GM23338 (cell line): ENCODE measurements around the gene MAP3K9. TPM values are rescaled to one million over a fixed set of nuclear protein-coding genes. Genes with fewer than 3 reads are reported as not detected.

Source experiments
- ATAC-seq: fragments of 200-7000 bp; cut with Tn5 transposase; 3 replicates; pipeline ENCODE4 v1.9.1; 2020
- DNase-seq: peaks from one replicate; pipeline ENCODE4 v3.0.0-alpha.2; 2015; ENCODE audit warnings: low spot score
- H2AFZ ChIP-seq: fragments of 200-600 bp; sonication (generic); 2 replicates; pipeline ENCODE4 v1.8.0; 2016; ENCODE audit warnings: antibody characterized with exemption, mild to moderate bottlenecking, moderate library complexity
- H3F3A ChIP-seq: fragments of 200-600 bp; sonication (generic); replicated peaks from 2 replicates; pipeline ENCODE4 v1.8.0; 2017; ENCODE audit warnings: antibody characterized with exemption, mixed run types, low read depth
- H3K27ac ChIP-seq: fragments of 200-600 bp; sonication (generic); 2 replicates; pipeline ENCODE4 v1.6.1; 2016; ENCODE audit warnings: low read depth
- H3K27me3 ChIP-seq: fragments of 200-600 bp; sonication (generic); 2 replicates; pipeline ENCODE4 v1.8.0; 2016; ENCODE audit warnings: mild to moderate bottlenecking, mixed run types, moderate library complexity; ENCODE audit not compliant: insufficient read depth
- H3K36me3 ChIP-seq: fragments of 200-600 bp; sonication (generic); 2 replicates; pipeline ENCODE4 v1.8.0; 2016; ENCODE audit warnings: mild to moderate bottlenecking; ENCODE audit not compliant: insufficient read depth
- H3K4me1 ChIP-seq: fragments of 200-600 bp; sonication (generic); 2 replicates; pipeline ENCODE4 v1.8.0; 2016; ENCODE audit warnings: mild to moderate bottlenecking, moderate library complexity; ENCODE audit not compliant: insufficient read depth
- H3K4me2 ChIP-seq: fragments of 200-600 bp; sonication (generic); 2 replicates; pipeline ENCODE4 v1.7.1; 2017; ENCODE audit warnings: mixed run types
- H3K4me3 ChIP-seq: fragments of 200-600 bp; sonication (generic); 2 replicates; pipeline ENCODE4 v1.6.1; 2016; ENCODE audit warnings: mixed run types
- H3K79me2 ChIP-seq: fragments of 200-600 bp; sonication (generic); replicated peaks from 2 replicates; pipeline ENCODE4 v1.8.0; 2017; ENCODE audit warnings: mild to moderate bottlenecking; ENCODE audit not compliant: insufficient read depth
- H3K9me2 ChIP-seq: fragments of 200-600 bp; sonication (generic); 2 replicates; pipeline ENCODE4 v1.8.0; 2017; ENCODE audit not compliant: insufficient read depth
- H4K20me1 ChIP-seq: fragments of 200-600 bp; sonication (generic); replicated peaks from 2 replicates; pipeline ENCODE4 v1.8.0; 2017; ENCODE audit warnings: mild to moderate bottlenecking; ENCODE audit not compliant: insufficient read depth
- H3K27ac Mint-ChIP-seq: 2 replicates; pipeline ENCODE4 v1.8.0; 2020; ENCODE audit warnings: inconsistent platforms, mild to moderate bottlenecking, moderate library complexity, mixed read lengths
- H3K27me3 Mint-ChIP-seq: 3 replicates; pipeline ENCODE4 v1.8.0; 2022; ENCODE audit warnings: low read depth, mild to moderate bottlenecking, moderate library complexity, mixed read lengths, inconsistent platforms; ENCODE audit not compliant: insufficient read depth, poor library complexity
- H3K36me3 Mint-ChIP-seq: 3 replicates; pipeline ENCODE4 v1.8.0; 2021; ENCODE audit warnings: low read depth, mild to moderate bottlenecking, inconsistent platforms, moderate library complexity, mixed read lengths
- H3K4me1 Mint-ChIP-seq: 3 replicates; pipeline ENCODE4 v1.8.0; 2020; ENCODE audit warnings: mild to moderate bottlenecking, inconsistent platforms, mixed read lengths
- H3K4me3 Mint-ChIP-seq: 3 replicates; pipeline ENCODE4 v1.8.0; 2021; ENCODE audit warnings: moderate library complexity, mild to moderate bottlenecking, inconsistent platforms, mixed read lengths
- H3K9me3 Mint-ChIP-seq: 3 replicates; pipeline ENCODE4 v1.8.0; 2020; ENCODE audit warnings: moderate library complexity, mild to moderate bottlenecking, inconsistent platforms, mixed read lengths
- CREB1 ChIP-seq: fragments of 250-450 bp; sonication (Bioruptor Pico); IDR thresholded peaks from 2 replicates; pipeline ENCODE4 v1.5.0; 2020; ENCODE audit warnings: low read depth, mild to moderate bottlenecking, moderate library complexity
- EZH2 ChIP-seq: fragments of 200-600 bp; sonication (generic); IDR thresholded peaks from one replicate; pipeline ENCODE4 v1.8.0; 2017; ENCODE audit warnings: antibody characterized with exemption, mild to moderate bottlenecking, low read depth; ENCODE audit not compliant: unreplicated experiment
- EZH2phosphoT487 ChIP-seq: fragments of 200-600 bp; sonication (generic); IDR thresholded peaks from one replicate; pipeline ENCODE4 v1.8.1; 2018; ENCODE audit warnings: antibody characterized with exemption; ENCODE audit not compliant: unreplicated experiment
- JUNB ChIP-seq: IDR thresholded peaks from one replicate; pipeline ENCODE4 v1.6.1; 2016; ENCODE audit warnings: antibody characterized with exemption; ENCODE audit not compliant: unreplicated experiment
- NANOG ChIP-seq: IDR thresholded peaks from 2 replicates; pipeline ENCODE4 v1.6.1; 2016; ENCODE audit warnings: antibody characterized with exemption, borderline replicate concordance
- POLR2AphosphoS5 ChIP-seq: IDR thresholded peaks from 2 replicates; pipeline ENCODE4 v1.6.1; 2016; ENCODE audit warnings: antibody characterized with exemption, low read depth
- STAT1 ChIP-seq: IDR thresholded peaks from one replicate; pipeline ENCODE4 v1.6.1; 2016; ENCODE audit warnings: antibody characterized with exemption; ENCODE audit not compliant: unreplicated experiment
- ZNF114 ChIP-seq: fragments of 250-450 bp; sonication (Bioruptor Pico); IDR thresholded peaks from 2 replicates; pipeline ENCODE4 v1.5.0; 2020; ENCODE audit warnings: mild to moderate bottlenecking, moderate library complexity
- ZNF331 ChIP-seq: fragments of 250-450 bp; sonication (Bioruptor Pico); IDR thresholded peaks from 2 replicates; pipeline ENCODE4 v1.5.0; 2020; ENCODE audit warnings: low read depth, mild to moderate bottlenecking, moderate library complexity
- polyA plus RNA-seq: library from polyadenylated mRNA; unstranded; fragments of >200 nt; fragmentation: Nextera tagmentation; extraction: Ambion mirVana; gene quantifications from 2 replicates; pipeline ENCODE4 v1.2.1, GENCODE V29; 2016
- total RNA-seq: library from RNA; depleted of rRNA; stranded (reverse); fragments of >200 nt; shearing (Covaris generic); gene quantifications from 2 replicates; pipeline ENCODE4 v1.2.3, GENCODE V29; 2014
- TF ChIP-seq, protein P1 (sequence below): IDR thresholded peaks from 2 replicates; pipeline ENCODE4 v1.6.1; 2016; ENCODE audit warnings: antibody characterized with exemption
- TF ChIP-seq, protein P2 (sequence below), 2 experiments: fragments of 200-600 bp in 1 of 2; sonication (generic) in 1 of 2; conservative IDR thresholded peaks; 2 replicates each; pipeline versions ENCODE4 v1.5.1 to v1.6.1; 2016 to 2017; ENCODE audit warnings: antibody characterized with exemption in 2 of 2, low read depth in 2 of 2, mild to moderate bottlenecking in 2 of 2, moderate library complexity in 1 of 2
- TF ChIP-seq, protein P3 (sequence below): IDR thresholded peaks from one replicate; pipeline ENCODE4 v1.6.1; 2018; ENCODE audit warnings: antibody characterized with exemption; ENCODE audit not compliant: unreplicated experiment

Gene MAP3K9
- total and polyA plus RNA-seq, 2 experiments from 2014 or later, result 5.3 to 30.8 TPM

DNA sequence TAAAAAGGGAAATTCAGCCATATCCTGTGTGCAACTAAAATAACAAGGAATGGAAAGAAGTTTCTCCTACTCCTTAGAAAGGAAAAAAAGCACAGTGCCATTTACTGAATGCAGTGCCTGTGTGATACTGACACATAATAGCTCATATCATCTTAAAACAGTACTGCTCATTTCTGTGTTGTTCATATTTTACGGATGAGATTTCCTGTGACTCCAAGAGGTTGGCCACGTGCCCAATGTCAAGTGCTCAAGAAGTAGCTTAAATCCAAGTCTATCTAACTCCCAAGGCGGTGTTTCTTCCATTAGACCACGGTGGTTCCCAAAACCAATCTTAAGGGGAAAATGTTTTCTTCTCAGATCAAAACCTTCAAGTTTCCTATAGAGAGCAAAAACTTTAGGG, 20.0 kb downstream of the MAP3K9 start:
- H3K36me3 Mint-ChIP-seq, result peaks cover 21% of the 10 kb centered on the region
- H3K4me1 Mint-ChIP-seq, result no peaks in the 10 kb centered on the region
- Histone ChIP-seq H3K79me2 (peaks cover 57% of the 10 kb centered on the region), H3F3A (no peaks in the 10 kb centered on the region), H2AFZ (no peak overlapping the region), H3K4me1 (no peaks in the 10 kb centered on the region), H3K4me2 (no peak overlapping the region), H3K27ac (no peak overlapping the region; the same call in 1 of the 2 replicates), H3K4me3 (no peak overlapping the region), H3K36me3 (no peaks in the 10 kb centered on the region), H3K9me2 (no peaks in the 10 kb centered on the region), H3K27me3 (no peaks in the 10 kb centered on the region), H4K20me1 (peaks cover 34% of the 10 kb centered on the region)
- H3K27me3 Mint-ChIP-seq, result no peaks in the 10 kb centered on the region
- H3K9me3 Mint-ChIP-seq, result no peaks in the 10 kb centered on the region
- no peak overlapping the region for H3K27ac Mint-ChIP-seq
- TF ChIP-seq NANOG, result no peak
- ATAC-seq (no peak), DNase-seq (no peak)
- no peak overlapping the region for H3K4me3 Mint-ChIP-seq

DNA sequence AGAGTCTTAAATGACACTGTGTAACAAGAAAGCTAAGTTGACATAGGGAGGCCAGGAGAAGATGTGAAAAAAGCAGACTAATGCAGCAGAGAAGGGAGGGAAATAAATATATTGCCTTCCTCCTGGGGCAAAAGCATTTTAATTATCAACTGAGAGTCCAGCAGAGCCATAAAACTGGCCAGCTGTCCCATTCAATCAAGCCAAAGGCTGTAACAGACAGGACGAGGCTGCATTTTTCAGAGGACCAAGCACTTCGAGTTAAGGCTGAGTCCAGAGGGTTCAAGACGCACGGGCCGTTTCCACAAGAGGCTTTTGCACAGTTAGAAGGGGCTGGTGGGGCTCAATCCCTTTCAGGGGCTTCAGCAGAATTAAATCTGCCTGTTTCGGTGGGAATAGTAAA, 20.4 kb downstream of the MAP3K9 start:
- Histone ChIP-seq H3K9me2 (no peaks in the 10 kb centered on the region), H3K4me3 (no peak overlapping the region), H3F3A (no peaks in the 10 kb centered on the region), H3K4me1 (no peaks in the 10 kb centered on the region), H4K20me1 (peaks cover 32% of the 10 kb centered on the region), H3K27me3 (no peaks in the 10 kb centered on the region), H3K27ac (no peak overlapping the region), H3K36me3 (no peaks in the 10 kb centered on the region), H3K79me2 (peaks cover 53% of the 10 kb centered on the region), H2AFZ (no peak overlapping the region), H3K4me2 (no peak overlapping the region)
- Mint-ChIP-seq H3K27ac (no peak overlapping the region), H3K4me1 (no peaks in the 10 kb centered on the region), H3K4me3 (no peak overlapping the region), H3K27me3 (no peaks in the 10 kb centered on the region), H3K9me3 (no peaks in the 10 kb centered on the region), H3K36me3 (peaks cover 21% of the 10 kb centered on the region)
- DNase-seq (no peak), ATAC-seq (no peak)
- TF ChIP-seq STAT1, result no peak
- no peak for TF ChIP-seq JUNB
- TF ChIP-seq, protein P1, sequence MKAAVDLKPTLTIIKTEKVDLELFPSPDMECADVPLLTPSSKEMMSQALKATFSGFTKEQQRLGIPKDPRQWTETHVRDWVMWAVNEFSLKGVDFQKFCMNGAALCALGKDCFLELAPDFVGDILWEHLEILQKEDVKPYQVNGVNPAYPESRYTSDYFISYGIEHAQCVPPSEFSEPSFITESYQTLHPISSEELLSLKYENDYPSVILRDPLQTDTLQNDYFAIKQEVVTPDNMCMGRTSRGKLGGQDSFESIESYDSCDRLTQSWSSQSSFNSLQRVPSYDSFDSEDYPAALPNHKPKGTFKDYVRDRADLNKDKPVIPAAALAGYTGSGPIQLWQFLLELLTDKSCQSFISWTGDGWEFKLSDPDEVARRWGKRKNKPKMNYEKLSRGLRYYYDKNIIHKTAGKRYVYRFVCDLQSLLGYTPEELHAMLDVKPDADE, result no peak
- no peak for TF ChIP-seq ZNF114 (CRISPR knock-in tag)
- TF ChIP-seq ZNF331 (CRISPR knock-in tag), result no peak
- no peak for TF ChIP-seq EZH2phosphoT487

DNA sequence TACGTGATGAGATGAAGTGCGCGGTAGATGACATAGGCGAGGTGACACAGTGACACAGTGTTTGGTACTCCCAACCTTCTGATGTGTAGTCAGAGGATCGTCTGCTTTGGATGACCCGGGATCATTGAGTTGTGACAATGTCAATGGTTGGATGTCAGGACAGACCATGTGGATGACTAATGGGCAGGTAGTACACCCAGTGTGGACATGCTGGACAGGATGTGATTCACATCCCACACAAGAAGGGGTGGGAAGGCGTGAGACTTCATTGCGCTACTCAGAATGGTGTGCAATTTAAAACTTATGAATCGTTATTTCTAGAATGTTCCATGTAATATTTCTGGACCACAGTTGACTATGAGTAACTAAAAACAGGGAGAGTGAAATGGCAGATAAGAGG, 23.8 kb downstream of the MAP3K9 start:
- Histone ChIP-seq H2AFZ (no peak overlapping the region), H3K9me2 (no peaks in the 10 kb centered on the region), H3K4me1 (peaks cover 3% of the 10 kb centered on the region; the same call in 1 of the 2 replicates), H4K20me1 (peaks cover 23% of the 10 kb centered on the region), H3K4me3 (no peak overlapping the region), H3F3A (no peaks in the 10 kb centered on the region), H3K27me3 (no peaks in the 10 kb centered on the region), H3K4me2 (no peak overlapping the region), H3K27ac (no peak overlapping the region), H3K79me2 (peaks cover 62% of the 10 kb centered on the region), H3K36me3 (no peaks in the 10 kb centered on the region)
- Mint-ChIP-seq H3K4me1 (peaks cover 1% of the 10 kb centered on the region; the same call in 2 of the 3 replicates), H3K27ac (no peak overlapping the region), H3K4me3 (no peak overlapping the region), H3K27me3 (no peaks in the 10 kb centered on the region), H3K9me3 (no peaks in the 10 kb centered on the region), H3K36me3 (peaks cover 9% of the 10 kb centered on the region; the same call in 2 of the 3 replicates)
- no peak for ATAC-seq
- no peak for DNase-seq
- TF ChIP-seq ZNF114 (CRISPR knock-in tag), result no peak
- no peak for TF ChIP-seq POLR2AphosphoS5
- no peak for TF ChIP-seq JUNB
- no peak for TF ChIP-seq EZH2
- TF ChIP-seq, protein P2, sequence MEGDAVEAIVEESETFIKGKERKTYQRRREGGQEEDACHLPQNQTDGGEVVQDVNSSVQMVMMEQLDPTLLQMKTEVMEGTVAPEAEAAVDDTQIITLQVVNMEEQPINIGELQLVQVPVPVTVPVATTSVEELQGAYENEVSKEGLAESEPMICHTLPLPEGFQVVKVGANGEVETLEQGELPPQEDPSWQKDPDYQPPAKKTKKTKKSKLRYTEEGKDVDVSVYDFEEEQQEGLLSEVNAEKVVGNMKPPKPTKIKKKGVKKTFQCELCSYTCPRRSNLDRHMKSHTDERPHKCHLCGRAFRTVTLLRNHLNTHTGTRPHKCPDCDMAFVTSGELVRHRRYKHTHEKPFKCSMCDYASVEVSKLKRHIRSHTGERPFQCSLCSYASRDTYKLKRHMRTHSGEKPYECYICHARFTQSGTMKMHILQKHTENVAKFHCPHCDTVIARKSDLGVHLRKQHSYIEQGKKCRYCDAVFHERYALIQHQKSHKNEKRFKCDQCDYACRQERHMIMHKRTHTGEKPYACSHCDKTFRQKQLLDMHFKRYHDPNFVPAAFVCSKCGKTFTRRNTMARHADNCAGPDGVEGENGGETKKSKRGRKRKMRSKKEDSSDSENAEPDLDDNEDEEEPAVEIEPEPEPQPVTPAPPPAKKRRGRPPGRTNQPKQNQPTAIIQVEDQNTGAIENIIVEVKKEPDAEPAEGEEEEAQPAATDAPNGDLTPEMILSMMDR (conservative IDR thresholded peaks at IDR 0.05; ENCODE audit: low read depth in 2 of 2), result no peak
- no peak for TF ChIP-seq NANOG
- TF ChIP-seq ZNF331 (CRISPR knock-in tag), result no peak
- no peak for TF ChIP-seq STAT1
- no peak for TF ChIP-seq EZH2phosphoT487
- TF ChIP-seq CREB1 (CRISPR knock-in tag), result no peak
- TF ChIP-seq, protein P1, result no peak
- TF ChIP-seq, protein P3, sequence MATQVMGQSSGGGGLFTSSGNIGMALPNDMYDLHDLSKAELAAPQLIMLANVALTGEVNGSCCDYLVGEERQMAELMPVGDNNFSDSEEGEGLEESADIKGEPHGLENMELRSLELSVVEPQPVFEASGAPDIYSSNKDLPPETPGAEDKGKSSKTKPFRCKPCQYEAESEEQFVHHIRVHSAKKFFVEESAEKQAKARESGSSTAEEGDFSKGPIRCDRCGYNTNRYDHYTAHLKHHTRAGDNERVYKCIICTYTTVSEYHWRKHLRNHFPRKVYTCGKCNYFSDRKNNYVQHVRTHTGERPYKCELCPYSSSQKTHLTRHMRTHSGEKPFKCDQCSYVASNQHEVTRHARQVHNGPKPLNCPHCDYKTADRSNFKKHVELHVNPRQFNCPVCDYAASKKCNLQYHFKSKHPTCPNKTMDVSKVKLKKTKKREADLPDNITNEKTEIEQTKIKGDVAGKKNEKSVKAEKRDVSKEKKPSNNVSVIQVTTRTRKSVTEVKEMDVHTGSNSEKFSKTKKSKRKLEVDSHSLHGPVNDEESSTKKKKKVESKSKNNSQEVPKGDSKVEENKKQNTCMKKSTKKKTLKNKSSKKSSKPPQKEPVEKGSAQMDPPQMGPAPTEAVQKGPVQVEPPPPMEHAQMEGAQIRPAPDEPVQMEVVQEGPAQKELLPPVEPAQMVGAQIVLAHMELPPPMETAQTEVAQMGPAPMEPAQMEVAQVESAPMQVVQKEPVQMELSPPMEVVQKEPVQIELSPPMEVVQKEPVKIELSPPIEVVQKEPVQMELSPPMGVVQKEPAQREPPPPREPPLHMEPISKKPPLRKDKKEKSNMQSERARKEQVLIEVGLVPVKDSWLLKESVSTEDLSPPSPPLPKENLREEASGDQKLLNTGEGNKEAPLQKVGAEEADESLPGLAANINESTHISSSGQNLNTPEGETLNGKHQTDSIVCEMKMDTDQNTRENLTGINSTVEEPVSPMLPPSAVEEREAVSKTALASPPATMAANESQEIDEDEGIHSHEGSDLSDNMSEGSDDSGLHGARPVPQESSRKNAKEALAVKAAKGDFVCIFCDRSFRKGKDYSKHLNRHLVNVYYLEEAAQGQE, result no peak
